K562 (cell line): ENCODE results near the gene SEMA3C. TPM values are rescaled to one million over a fixed set of nuclear protein-coding genes. Genes with fewer than 3 reads are reported as not detected.

Experiments
- CBFA2T2 ChIP-seq: fragments of 450-650 bp; conservative IDR thresholded peaks from 2 replicates; pipeline ENCODE4 v1.6.1; 2017; ENCODE audit warnings: mild to moderate bottlenecking
- HNRNPL ChIP-seq: fragments of 200-400 bp; formaldehyde crosslinking; IDR thresholded peaks from 2 replicates; pipeline ENCODE4 v1.6.1; 2017; ENCODE audit warnings: low read depth, mild to moderate bottlenecking, low read length
- RFX1 ChIP-seq: fragments of 450-650 bp; IDR thresholded peaks from 2 replicates; pipeline ENCODE4 v1.6.1; 2016; ENCODE audit warnings: mild to moderate bottlenecking, moderate library complexity
- ZFP30 ChIP-seq: fragments of 250-450 bp; sonication (Bioruptor Pico); IDR thresholded peaks from 2 replicates; pipeline ENCODE4 v1.8.0; 2022; ENCODE audit warnings: moderate library complexity, mild to moderate bottlenecking, inconsistent platforms, borderline replicate concordance
- ZNF146 ChIP-seq: IDR thresholded peaks from one replicate; pipeline ENCODE4 v1.6.1; 2018; ENCODE audit warnings: missing compliant biosample characterization; ENCODE audit not compliant: unreplicated experiment
- polyA plus RNA-seq, 8 experiments: library from polyadenylated mRNA; depleted of rRNA in 4 of 8; stranded (reverse) in 5 of 8; unstranded in 3 of 8; fragments of >200 nt; fragmentation: Nextera tagmentation in 2 of 8; fragmentation: Illumina TruSeq in 1 of 8; extraction: Ambion mirVana in 2 of 8; extraction: Trizol in 1 of 8; gene quantifications; 2 replicates each; pipeline versions ENCODE4 v1.2.1 to v1.2.3, GENCODE V29; 2011 to 2014; ENCODE audit warnings: inconsistent platforms in 1 of 8, missing spikeins in 1 of 8
- total RNA-seq, 7 experiments: library from RNA; depleted of rRNA in 6 of 7; stranded (reverse); fragments of >200 nt in 6 of 7; fragmentation: Illumina TruSeq in 2 of 7; extraction: Trizol in 2 of 7; gene quantifications; 2 replicates each; pipeline versions ENCODE4 v1.2.1 to v1.2.3, GENCODE V29; 2011 to 2021; ENCODE audit warnings: low replicate concordance in 1 of 7
- TF ChIP-seq, protein P1 (sequence below), 2 experiments: IDR thresholded peaks; 2 replicates each; pipeline ENCODE4 v1.6.1; 2012; ENCODE audit warnings: improper control_type of control experiment in 2 of 2, low read depth in 2 of 2, low read length in 2 of 2, borderline replicate concordance in 1 of 2
- TF ChIP-seq, protein P2 (sequence below): fragments of 250-450 bp; sonication (Bioruptor Pico); IDR thresholded peaks from 2 replicates; pipeline ENCODE4 v1.8.0; 2022; ENCODE audit warnings: inconsistent platforms, mild to moderate bottlenecking, moderate library complexity, borderline replicate concordance
- TF ChIP-seq, protein P3 (sequence below), 2 experiments: fragments of 450-650 bp; formaldehyde crosslinking in 1 of 2; IDR thresholded peaks; 2 replicates each; pipeline versions ENCODE4 v1.4.0 to v1.6.1; 2014 to 2020; ENCODE audit warnings: mild to moderate bottlenecking in 2 of 2, borderline replicate concordance in 1 of 2, low read depth in 1 of 2
- TF ChIP-seq, protein P4 (sequence below): fragments of 250-450 bp; sonication (Bioruptor Pico); IDR thresholded peaks from 2 replicates; pipeline ENCODE4 v1.5.0; 2021

Gene SEMA3C
- total and polyA plus RNA-seq, 9 of the 15 experiments (the other 6 are each of a cell fraction or from before 2014, with no cell fraction given) = 0.04 to 0.36 (median 0.12) TPM; not detected in 3

DNA sequence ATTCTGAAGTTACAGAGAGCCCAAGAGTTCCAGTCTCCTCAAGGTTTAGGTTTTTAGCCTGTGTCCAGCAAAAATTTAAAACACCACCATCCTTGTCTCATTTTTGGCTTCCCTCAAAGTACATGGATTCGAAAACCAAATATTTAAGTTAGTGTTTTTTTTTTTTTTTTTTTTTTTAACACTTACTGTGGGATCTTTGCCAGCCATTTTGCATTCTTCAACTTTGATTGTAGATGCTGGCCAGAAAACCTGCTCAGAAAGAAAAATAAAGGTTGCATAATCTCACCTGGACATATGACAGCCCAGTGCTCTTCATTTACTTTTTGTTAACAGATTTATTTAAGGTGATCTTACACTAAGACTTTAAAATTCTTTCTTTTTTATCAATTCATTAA is 91.6 kb downstream of the SEMA3C start (continued):
- no peak for TF ChIP-seq CBFA2T2
- TF ChIP-seq, protein P1, sequence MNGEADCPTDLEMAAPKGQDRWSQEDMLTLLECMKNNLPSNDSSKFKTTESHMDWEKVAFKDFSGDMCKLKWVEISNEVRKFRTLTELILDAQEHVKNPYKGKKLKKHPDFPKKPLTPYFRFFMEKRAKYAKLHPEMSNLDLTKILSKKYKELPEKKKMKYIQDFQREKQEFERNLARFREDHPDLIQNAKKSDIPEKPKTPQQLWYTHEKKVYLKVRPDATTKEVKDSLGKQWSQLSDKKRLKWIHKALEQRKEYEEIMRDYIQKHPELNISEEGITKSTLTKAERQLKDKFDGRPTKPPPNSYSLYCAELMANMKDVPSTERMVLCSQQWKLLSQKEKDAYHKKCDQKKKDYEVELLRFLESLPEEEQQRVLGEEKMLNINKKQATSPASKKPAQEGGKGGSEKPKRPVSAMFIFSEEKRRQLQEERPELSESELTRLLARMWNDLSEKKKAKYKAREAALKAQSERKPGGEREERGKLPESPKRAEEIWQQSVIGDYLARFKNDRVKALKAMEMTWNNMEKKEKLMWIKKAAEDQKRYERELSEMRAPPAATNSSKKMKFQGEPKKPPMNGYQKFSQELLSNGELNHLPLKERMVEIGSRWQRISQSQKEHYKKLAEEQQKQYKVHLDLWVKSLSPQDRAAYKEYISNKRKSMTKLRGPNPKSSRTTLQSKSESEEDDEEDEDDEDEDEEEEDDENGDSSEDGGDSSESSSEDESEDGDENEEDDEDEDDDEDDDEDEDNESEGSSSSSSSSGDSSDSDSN (IDR thresholded peaks at IDR 0.05; ENCODE audit: borderline replicate concordance in 1 of 2, low read depth in 2 of 2, low read length in 2 of 2) = no peak
- TF ChIP-seq RFX1 = no peak
- TF ChIP-seq, protein P2, sequence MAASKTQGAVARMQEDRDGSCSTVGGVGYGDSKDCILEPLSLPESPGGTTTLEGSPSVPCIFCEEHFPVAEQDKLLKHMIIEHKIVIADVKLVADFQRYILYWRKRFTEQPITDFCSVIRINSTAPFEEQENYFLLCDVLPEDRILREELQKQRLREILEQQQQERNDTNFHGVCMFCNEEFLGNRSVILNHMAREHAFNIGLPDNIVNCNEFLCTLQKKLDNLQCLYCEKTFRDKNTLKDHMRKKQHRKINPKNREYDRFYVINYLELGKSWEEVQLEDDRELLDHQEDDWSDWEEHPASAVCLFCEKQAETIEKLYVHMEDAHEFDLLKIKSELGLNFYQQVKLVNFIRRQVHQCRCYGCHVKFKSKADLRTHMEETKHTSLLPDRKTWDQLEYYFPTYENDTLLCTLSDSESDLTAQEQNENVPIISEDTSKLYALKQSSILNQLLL (CRISPR knock-in tag) = no peak
- no peak for TF ChIP-seq ZNF146
- no peak for TF ChIP-seq HNRNPL
- TF ChIP-seq, protein P3, sequence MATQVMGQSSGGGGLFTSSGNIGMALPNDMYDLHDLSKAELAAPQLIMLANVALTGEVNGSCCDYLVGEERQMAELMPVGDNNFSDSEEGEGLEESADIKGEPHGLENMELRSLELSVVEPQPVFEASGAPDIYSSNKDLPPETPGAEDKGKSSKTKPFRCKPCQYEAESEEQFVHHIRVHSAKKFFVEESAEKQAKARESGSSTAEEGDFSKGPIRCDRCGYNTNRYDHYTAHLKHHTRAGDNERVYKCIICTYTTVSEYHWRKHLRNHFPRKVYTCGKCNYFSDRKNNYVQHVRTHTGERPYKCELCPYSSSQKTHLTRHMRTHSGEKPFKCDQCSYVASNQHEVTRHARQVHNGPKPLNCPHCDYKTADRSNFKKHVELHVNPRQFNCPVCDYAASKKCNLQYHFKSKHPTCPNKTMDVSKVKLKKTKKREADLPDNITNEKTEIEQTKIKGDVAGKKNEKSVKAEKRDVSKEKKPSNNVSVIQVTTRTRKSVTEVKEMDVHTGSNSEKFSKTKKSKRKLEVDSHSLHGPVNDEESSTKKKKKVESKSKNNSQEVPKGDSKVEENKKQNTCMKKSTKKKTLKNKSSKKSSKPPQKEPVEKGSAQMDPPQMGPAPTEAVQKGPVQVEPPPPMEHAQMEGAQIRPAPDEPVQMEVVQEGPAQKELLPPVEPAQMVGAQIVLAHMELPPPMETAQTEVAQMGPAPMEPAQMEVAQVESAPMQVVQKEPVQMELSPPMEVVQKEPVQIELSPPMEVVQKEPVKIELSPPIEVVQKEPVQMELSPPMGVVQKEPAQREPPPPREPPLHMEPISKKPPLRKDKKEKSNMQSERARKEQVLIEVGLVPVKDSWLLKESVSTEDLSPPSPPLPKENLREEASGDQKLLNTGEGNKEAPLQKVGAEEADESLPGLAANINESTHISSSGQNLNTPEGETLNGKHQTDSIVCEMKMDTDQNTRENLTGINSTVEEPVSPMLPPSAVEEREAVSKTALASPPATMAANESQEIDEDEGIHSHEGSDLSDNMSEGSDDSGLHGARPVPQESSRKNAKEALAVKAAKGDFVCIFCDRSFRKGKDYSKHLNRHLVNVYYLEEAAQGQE (IDR thresholded peaks at IDR 0.05; ENCODE audit: borderline replicate concordance) = no peak
- TF ChIP-seq, protein P3 (CRISPR knock-in tag; IDR thresholded peaks at IDR 0.05; ENCODE audit: low read depth) = no peak
- no peak for TF ChIP-seq ZFP30
- TF ChIP-seq, protein P4, sequence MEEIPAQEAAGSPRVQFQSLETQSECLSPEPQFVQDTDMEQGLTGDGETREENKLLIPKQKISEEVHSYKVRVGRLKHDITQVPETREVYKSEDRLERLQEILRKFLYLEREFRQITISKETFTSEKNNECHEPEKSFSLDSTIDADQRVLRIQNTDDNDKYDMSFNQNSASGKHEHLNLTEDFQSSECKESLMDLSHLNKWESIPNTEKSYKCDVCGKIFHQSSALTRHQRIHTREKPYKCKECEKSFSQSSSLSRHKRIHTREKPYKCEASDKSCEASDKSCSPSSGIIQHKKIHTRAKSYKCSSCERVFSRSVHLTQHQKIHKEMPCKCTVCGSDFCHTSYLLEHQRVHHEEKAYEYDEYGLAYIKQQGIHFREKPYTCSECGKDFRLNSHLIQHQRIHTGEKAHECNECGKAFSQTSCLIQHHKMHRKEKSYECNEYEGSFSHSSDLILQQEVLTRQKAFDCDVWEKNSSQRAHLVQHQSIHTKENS (CRISPR knock-in tag) = no peak
- TF ChIP-seq, all 486 proteins: peak for 0
